DND-41 (cell line): ENCODE results near the gene BMS1.

Experiments
- ATAC-seq: fragments of 200-7000 bp; cut with Tn5 transposase; 3 replicates; pipeline ENCODE4 v1.9.1; 2021; ENCODE audit warnings: low read depth; ENCODE audit not compliant: insufficient read depth
- DNase-seq: peaks from one replicate; pipeline ENCODE4 v3.0.0-alpha.2; 2020
- H2AFZ ChIP-seq: 2 replicates; pipeline ENCODE4 v1.6.0; 2012; ENCODE audit warnings: low read depth, low read length
- H3K27ac ChIP-seq: 2 replicates; pipeline ENCODE4 v1.5.1; 2012; ENCODE audit warnings: low read length, inconsistent platforms
- H3K27me3 ChIP-seq: fragments of 200-600 bp; sonication (generic); 2 replicates; pipeline ENCODE4 v1.6.0; 2012; ENCODE audit warnings: low read length, mild to moderate bottlenecking, inconsistent platforms; ENCODE audit not compliant: insufficient read depth, poor library complexity
- H3K36me3 ChIP-seq: 2 replicates; pipeline ENCODE4 v1.5.1; 2012; ENCODE audit warnings: low read length, inconsistent platforms; ENCODE audit not compliant: insufficient read depth
- H3K4me1 ChIP-seq: 2 replicates; pipeline ENCODE4 v1.5.1; 2012; ENCODE audit warnings: mild to moderate bottlenecking, low read length; ENCODE audit not compliant: insufficient read depth
- H3K4me2 ChIP-seq: 2 replicates; pipeline ENCODE4 v1.6.0; 2012; ENCODE audit warnings: mild to moderate bottlenecking, moderate library complexity, low read length, inconsistent platforms; ENCODE audit not compliant: insufficient read depth
- H3K4me3 ChIP-seq, 2 experiments: fragments of 200-600 bp in 1 of 2; shearing (Covaris generic) in 1 of 2; 2 replicates each; pipeline ENCODE4 v1.5.1; 2012 to 2016; ENCODE audit warnings: inconsistent platforms in 2 of 2, low read length in 2 of 2, mild to moderate bottlenecking in 2 of 2, low read depth in 1 of 2, moderate library complexity in 1 of 2
- H3K79me2 ChIP-seq: 2 replicates; pipeline ENCODE4 v1.6.0; 2012; ENCODE audit warnings: low read length, inconsistent platforms; ENCODE audit not compliant: insufficient read depth
- H3K9ac ChIP-seq: 2 replicates; pipeline ENCODE4 v1.6.0; 2012; ENCODE audit warnings: low read depth, mild to moderate bottlenecking, inconsistent platforms, low read length, moderate library complexity
- H3K9me3 ChIP-seq: 2 replicates; pipeline ENCODE4 v1.5.1; 2012; ENCODE audit warnings: low read length, moderate library complexity, mild to moderate bottlenecking, inconsistent platforms; ENCODE audit not compliant: insufficient read depth, severe bottlenecking
- H4K20me1 ChIP-seq: 2 replicates; pipeline ENCODE4 v1.6.0; 2012; ENCODE audit warnings: low read length; ENCODE audit not compliant: insufficient read depth
- EZH2 ChIP-seq: IDR thresholded peaks from 3 replicates; pipeline ENCODE4 v1.6.1; 2012; ENCODE audit warnings: borderline replicate concordance, low read depth, mild to moderate bottlenecking, moderate library complexity, low read length, inconsistent platforms; ENCODE audit not compliant: severe bottlenecking
- TF ChIP-seq, protein P1 (sequence below): IDR thresholded peaks from 2 replicates; pipeline ENCODE4 v1.5.1; 2012; ENCODE audit warnings: borderline replicate concordance, low read length, moderate library complexity, mild to moderate bottlenecking; ENCODE audit not compliant: poor library complexity, severe bottlenecking; ENCODE audit errors: extremely low read depth

Gene BMS1

DNA sequence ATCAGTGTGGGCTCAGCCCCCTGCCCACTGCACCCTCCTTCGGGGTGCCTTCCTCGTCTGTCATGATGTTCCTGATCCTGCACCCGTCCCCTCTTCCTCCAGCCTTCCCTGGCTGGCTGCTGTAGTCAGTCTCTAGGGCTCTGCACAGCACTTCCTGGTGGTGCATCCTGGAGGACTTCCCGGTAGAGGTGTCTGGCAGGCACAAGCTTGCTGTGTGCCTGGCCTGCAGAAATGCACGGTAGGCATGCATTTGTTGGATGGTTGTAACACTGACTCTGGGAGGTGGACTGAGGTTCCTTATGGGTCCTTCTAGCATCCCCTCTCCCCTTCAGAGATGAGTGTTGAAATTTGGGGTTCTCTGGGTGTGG is 92.8 kb downstream of the BMS1 start:
- ATAC-seq = no peak
- TF ChIP-seq, protein P1, sequence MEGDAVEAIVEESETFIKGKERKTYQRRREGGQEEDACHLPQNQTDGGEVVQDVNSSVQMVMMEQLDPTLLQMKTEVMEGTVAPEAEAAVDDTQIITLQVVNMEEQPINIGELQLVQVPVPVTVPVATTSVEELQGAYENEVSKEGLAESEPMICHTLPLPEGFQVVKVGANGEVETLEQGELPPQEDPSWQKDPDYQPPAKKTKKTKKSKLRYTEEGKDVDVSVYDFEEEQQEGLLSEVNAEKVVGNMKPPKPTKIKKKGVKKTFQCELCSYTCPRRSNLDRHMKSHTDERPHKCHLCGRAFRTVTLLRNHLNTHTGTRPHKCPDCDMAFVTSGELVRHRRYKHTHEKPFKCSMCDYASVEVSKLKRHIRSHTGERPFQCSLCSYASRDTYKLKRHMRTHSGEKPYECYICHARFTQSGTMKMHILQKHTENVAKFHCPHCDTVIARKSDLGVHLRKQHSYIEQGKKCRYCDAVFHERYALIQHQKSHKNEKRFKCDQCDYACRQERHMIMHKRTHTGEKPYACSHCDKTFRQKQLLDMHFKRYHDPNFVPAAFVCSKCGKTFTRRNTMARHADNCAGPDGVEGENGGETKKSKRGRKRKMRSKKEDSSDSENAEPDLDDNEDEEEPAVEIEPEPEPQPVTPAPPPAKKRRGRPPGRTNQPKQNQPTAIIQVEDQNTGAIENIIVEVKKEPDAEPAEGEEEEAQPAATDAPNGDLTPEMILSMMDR = no peak
- no peak for TF ChIP-seq EZH2
- Histone ChIP-seq H3K9ac (no peak overlapping the region), H3K9me3 (no peaks in the 10 kb centered on the region), H3K27ac (no peak overlapping the region), H3K4me1 (no peaks in the 10 kb centered on the region), H3K4me3 (no peak overlapping the region), H3K79me2 (no peaks in the 10 kb centered on the region), H2AFZ (no peak overlapping the region), H3K36me3 (no peaks in the 10 kb centered on the region), H3K27me3 (no peaks in the 10 kb centered on the region), H4K20me1 (no peaks in the 10 kb centered on the region), H3K4me2 (no peak overlapping the region)
- DNase-seq = no peak

DNA sequence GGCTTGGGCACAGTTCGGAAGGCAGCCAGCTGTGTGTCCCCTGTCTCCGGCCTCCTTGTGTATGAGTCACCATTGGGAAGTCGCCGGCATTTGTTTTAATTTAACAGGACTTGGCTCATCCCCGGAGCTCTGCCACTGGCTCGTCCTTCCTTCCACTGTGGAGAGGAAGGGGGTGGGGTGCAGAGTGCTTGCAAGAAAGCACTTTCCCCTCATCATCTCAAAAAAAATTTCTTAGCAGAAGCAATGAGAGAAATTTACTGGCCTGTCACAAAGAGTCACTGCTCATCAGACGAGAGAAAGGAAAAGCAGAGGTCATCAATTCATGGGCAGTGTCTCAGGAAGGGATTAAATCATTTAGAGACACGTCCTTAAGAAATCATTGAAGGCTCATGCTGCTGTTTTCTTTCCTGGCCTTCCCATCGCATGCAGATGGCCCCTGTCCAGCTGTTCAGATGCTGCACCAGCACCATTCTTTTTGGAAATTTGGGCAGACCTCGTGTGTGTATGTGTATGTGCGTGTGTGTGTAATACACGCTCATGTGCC is 93.3 kb downstream of the BMS1 start:
- Histone ChIP-seq H3K4me3 (no peak overlapping the region), H3K27me3 (no peaks in the 10 kb centered on the region), H3K9ac (no peak overlapping the region), H3K36me3 (no peaks in the 10 kb centered on the region), H3K4me1 (no peaks in the 10 kb centered on the region), H2AFZ (no peak overlapping the region), H3K27ac (no peak overlapping the region), H3K9me3 (no peaks in the 10 kb centered on the region), H3K79me2 (no peaks in the 10 kb centered on the region), H4K20me1 (no peaks in the 10 kb centered on the region), H3K4me2 (no peak overlapping the region)
- no peak for ATAC-seq
- TF ChIP-seq EZH2 = no peak
- TF ChIP-seq, protein P1 = no peak
- DNase-seq = no peak

DNA sequence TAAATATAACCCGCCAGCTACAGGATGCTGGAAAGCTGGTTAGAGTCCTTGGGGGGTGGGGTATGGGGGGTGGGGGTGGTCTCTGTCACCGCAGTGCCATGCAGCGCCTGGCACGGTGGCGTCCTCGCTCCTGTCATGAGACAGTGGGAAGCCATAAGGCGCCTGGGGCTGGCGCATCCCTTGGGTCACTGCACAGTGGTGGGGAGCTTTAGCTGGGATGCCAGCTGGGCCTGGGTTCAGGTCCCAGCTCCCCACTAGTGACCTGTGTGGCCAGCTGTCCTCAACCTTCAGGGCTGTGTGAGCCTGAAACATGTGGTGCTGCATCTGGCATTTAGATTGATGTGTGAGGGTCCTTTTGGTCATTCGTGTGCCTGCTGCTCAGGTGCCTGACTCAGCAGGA is 93.9 kb downstream of the BMS1 start:
- no peak overlapping the region for H3K9ac ChIP-seq
- H3K36me3 ChIP-seq = no peaks in the 10 kb centered on the region
- no peak overlapping the region for H2AFZ ChIP-seq
- no peak overlapping the region for H3K27ac ChIP-seq
- no peaks in the 10 kb centered on the region for H3K4me1 ChIP-seq
- H3K4me2 ChIP-seq = no peak overlapping the region
- ATAC-seq (no peak), DNase-seq (no peak)
- no peaks in the 10 kb centered on the region for H3K79me2 ChIP-seq
- no peaks in the 10 kb centered on the region for H4K20me1 ChIP-seq
- H3K4me3 ChIP-seq = no peak overlapping the region
- H3K27me3 ChIP-seq = no peaks in the 10 kb centered on the region
- TF ChIP-seq, protein P1 = no peak
- TF ChIP-seq EZH2 = no peak
- no peaks in the 10 kb centered on the region for H3K9me3 ChIP-seq

DNA sequence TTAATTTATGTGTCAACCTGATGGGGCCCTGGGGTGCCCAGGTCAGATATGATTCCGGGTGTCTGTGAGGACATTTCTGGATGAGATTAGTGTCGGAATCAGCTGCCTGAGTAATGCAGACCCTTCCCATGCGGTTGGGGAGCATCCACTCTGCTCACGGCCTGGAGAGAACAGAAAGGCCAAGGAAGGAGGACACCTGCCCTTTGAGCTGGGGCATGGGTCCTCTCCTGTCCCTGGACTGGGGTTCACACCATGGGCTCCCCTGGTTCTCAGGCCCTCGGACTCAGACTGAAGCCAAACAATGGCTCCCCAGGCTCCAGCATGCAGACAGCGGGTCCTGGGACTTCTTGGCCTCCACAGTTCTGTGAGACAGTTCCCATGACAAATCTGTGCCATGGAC is 94.3 kb downstream of the BMS1 start:
- Histone ChIP-seq H3K9me3 (no peaks in the 10 kb centered on the region), H3K4me1 (no peaks in the 10 kb centered on the region), H3K4me3 (no peak overlapping the region), H3K4me2 (no peak overlapping the region), H3K27ac (no peak overlapping the region), H3K36me3 (no peaks in the 10 kb centered on the region), H2AFZ (no peak overlapping the region), H3K9ac (no peak overlapping the region), H3K27me3 (no peaks in the 10 kb centered on the region), H3K79me2 (no peaks in the 10 kb centered on the region), H4K20me1 (no peaks in the 10 kb centered on the region)
- no peak for DNase-seq
- TF ChIP-seq, protein P1 = no peak
- TF ChIP-seq EZH2 = no peak
- ATAC-seq = no peak
